HEK293T (cell line): ENCODE measurements around the gene CACHD1.

Experiments
- BHLHE40 ChIP-seq: fragments of 450-650 bp; IDR thresholded peaks from 2 replicates; pipeline ENCODE4 v1.6.1; 2016; ENCODE audit warnings: mild to moderate bottlenecking, moderate library complexity, borderline replicate concordance
- FOXA1 ChIP-seq: fragments of 450-650 bp; IDR thresholded peaks from 2 replicates; pipeline ENCODE4 v1.6.1; 2016; ENCODE audit warnings: mild to moderate bottlenecking
- FOXM1 ChIP-seq: fragments of 450-650 bp; IDR thresholded peaks from 2 replicates; pipeline ENCODE4 v1.6.1; 2017; ENCODE audit warnings: mild to moderate bottlenecking, borderline replicate concordance
- PKNOX1 ChIP-seq: fragments of 450-650 bp; IDR thresholded peaks from 2 replicates; pipeline ENCODE4 v1.6.1; 2016
- SP1 ChIP-seq: fragments of 450-650 bp; IDR thresholded peaks from 2 replicates; pipeline ENCODE4 v1.6.1; 2017

GRCh38 chr1:64458915-64459314 lies 11.0 kb upstream of the CACHD1 start:
- TF ChIP-seq FOXM1 (no peak), FOXA1 (no peak), PKNOX1 (no peak), SP1 (no peak), BHLHE40 (no peak)
